Stimulated activated CD8-positive, alpha-beta memory T cell treated with anti-CD3 and anti-CD28 coated beads, Interleukin-4, amount 100 ng/mL, for 4 hours (primary cell): Measurements from ENCODE around the gene GNAS-AS1.
A peak's percentile ranks its signal among the peaks of the same experiment; 100 is the strongest.

Source experiments
- DNase-seq, 2 donors: peaks; one replicate each; pipeline ENCODE4 v3.0.0-alpha.2; 2020; ENCODE audit warnings: low read depth in 2 of 2, low spot score in 1 of 2

GNAS-AS1 gene

DNA sequence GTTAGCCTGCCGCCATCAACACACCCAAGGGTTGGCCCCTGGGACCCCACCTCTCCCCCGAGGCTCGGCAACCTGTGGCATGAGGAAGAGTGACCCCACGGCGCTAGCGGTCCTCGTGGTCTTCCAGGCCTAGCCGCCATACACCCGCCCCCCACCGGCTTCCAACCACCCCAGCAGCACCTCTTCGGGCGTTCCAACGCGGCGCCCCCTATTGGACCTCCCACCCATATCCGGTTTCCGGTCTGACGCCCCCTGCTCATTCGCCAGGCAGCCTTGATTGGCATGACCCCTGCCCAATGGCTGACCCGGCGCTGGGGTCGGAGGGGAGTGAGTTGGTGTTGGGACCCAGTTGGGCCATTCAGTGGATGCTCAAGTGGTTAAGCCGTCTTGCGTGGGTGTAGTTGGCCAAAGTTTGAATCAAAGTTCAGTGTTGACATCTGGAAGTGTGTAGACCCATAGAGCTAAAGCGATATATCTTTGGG lies at the start of gene GNAS-AS1:
Gene GNAS-AS1 (minus strand): TSS at position 210 of the 482 bp plus-strand sequence.
- DNase-seq = peak; percentile 56 to 57

DNA sequence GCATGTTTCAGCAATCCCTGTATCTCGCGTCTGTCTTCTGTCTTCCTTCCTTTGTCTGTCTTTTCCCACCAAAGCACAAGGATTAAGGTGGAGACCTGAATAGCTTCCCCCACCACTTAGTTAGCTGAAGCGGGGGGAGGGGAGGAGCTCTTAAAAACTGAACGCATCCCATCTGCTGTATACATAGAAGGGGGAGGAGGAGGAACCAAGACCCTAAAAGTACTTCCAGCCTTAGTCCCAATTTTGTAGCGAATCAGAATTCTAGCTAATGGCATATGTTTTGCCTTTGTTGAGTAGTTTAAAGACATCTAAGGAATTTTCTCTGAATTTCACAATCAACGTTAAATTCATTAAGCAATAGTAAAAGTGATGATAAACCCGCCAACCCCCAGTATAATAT lies 49.7 kb upstream of the GNAS-AS1 start:
- DNase-seq = no peak

DNA sequence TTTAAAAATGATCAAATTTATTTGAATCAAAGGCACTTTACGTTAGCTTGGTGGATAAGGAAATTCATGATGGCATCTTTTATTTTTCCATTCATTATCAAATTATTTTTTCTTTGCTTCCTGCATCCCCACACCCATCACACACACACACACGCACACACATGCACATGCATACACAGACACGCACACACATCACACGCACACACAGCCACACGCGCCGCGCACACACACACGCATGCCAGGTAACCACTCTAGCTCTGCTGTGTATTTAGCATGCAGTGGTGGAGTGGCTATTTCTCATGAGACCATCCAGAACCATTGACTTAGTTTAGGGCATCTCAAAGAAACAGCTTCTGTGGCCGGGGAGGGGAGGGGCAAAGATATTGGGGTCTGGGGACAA lies 48.8 kb upstream of the GNAS-AS1 start:
- no peak for DNase-seq

DNA sequence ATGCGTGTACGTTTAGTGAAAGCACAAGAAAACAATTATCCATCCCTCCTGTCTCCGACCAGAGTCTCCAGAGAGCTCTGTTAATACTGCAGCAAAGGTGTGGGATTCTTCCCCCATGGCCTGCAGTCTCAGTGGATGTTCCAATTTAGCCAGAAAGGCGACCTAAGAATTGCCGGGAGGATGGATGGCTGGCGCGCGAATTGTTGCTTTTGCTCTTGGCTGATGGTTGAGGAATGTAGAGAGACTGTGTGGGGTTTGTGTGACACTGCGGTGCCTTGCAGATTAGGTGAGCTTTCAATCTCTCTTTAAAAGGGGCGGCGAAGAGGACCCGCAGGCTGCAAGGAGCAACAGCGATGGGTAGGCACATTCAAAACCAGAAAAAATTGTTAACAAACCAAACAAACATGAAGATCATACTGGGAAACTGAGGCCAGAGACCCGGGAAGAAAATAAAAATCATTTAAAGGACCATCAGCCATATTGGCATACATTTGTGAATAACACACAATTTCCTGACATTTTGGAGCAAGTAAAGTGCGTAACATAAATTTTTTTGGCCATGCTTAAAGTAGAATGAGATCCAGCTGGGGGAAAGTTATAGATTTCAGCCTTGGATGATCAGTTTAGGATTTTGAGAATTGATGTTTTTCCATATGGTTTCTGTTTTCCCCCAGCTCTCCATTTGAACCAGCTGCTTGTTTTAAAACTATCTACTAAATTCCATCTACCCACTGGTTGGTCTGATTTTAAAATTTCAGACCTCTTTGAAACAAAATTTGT lies 48.1 kb upstream of the GNAS-AS1 start:
- DNase-seq = no peak

DNA sequence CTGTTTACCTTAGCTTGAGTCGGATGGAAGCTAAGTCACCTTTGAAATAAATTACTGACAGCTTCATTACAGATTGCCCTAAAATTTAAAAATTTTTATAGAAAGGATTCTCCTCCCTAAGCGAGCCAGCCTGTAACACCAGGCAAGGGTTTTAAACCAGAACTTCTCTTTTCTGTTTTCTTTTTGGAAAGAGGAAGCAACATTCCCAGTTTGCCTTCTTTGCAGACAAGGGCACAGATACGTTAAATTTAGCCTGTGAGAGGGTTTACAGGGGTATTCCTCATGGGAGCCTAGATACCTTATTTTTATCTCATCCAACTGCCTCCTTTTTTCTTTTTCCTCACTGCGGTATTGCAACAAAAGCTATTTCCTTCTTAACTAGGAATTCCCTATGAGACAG lies 46.8 kb upstream of the GNAS-AS1 start:
- no peak for DNase-seq

DNA sequence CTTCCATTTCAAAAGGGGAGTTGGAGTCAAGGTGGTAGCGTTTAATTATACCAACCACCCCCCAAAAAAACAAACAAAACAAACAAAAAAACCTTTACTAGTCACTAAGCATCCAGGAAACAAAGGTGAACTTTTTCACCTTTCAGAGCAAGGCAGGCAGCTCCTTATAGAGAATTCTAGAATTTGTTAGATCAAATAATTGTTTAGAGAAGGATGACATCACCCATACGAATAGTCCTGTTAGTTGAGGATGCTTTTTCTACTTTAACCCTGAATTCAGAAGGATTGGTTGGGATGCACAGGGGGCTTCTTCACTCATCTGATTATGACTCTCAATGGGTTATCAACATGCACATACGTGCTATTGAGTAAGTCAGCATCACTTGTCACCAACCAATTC lies 46.1 kb upstream of the GNAS-AS1 start:
- DNase-seq = no peak

DNA sequence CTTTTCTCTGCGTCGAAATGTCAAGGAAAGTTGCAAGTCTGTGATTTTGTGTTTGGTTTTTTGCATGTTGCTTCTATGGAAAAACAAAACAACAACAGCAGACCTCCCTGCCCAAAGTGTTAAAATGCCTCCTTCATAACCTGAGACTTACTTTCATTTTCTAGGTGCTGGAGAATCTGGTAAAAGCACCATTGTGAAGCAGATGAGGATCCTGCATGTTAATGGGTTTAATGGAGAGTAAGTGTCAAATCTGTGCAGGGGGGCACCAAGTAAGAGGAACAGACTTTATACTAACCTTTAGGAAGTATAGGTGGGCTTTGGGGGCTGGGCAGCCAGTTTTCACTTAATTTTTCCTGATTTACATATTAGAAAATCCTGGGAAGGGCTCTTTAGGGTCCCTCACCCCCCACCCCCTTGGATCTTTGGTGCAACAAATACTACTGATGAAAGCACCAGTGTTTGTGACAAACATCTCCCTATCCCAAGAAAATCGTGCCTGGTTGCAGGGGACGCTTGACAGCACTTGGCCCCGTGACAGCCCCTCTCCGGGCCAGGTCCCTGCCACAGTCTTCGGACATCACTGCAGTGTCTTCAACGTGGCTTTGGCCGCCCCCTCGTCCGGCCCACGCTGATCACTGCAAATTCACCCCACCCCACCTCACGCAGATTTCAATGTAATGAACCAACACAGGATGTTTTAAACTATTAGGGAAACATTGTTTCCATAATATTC lies 44.9 kb upstream of the GNAS-AS1 start:
- DNase-seq = no peak

DNA sequence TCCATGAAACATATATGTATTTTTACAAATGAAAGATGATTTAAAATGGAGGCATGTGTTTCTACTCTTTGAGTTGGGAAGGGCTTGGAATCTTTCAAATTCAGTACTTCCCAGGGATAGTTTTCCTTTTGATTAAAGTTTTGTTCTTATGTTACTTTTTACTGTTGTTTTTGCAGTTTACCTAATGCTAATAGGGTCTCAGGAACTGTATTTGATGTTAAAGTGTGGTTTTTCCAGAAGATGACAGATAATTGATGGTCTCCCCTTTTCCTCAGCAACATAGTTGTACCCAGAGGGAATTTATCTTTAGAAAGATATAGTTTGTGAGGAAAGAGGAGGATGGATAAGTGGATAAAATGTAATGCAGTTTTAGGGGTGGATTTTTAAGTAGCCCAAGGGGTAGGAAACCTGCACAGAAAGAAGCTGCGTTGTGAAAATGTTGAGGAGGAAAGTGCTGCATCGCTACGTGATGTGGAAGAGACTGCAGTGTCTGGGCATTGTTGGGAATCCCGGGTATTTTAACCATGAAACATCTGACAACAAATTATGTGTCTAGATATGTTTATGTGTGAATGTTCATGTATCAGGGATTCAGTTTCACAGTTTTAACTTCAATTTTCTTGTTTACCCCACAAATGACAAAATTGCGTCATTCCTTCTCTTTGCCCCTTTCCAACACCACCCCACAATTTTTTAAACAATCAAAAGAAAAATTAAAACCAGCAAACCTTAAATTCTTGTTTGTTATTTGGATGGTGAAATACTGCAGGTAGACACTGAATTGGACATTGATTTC lies 44.1 kb upstream of the GNAS-AS1 start:
- DNase-seq = no peak

DNA sequence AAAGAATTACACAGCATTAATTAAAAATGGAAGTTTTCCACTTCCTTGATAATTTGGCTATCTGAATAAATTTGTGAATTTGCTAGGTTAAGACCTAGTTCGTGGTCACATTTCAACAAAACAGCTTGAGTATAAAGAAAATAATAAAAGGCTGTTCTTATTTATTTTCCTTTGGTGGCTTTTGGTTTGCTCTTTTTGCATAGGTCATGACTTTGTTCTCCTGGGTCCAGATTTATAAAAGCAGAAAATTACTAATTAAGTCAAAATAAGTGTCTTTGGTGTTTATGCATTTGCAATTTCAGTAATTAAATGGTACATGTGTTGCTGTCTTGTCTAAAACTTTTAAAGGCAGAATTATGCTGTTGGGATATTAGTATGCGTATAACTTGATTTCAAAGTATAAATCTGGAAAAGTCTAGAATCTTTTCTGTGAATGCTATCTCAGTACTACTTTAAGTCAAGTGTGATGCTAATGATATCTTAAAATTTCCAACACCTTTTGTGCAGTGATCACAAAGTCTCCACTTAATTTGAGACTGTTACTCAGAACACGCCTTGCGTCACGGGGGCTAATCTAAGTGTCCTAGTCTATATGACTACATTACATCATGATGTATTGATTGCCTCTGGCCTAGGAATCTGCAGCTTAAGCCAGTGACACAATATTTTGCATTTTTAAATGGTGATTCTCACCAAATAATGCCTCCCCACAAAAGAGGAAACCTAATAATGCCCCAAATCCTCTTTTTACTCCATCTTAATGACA lies 42.8 kb upstream of the GNAS-AS1 start:
- DNase-seq = no peak

DNA sequence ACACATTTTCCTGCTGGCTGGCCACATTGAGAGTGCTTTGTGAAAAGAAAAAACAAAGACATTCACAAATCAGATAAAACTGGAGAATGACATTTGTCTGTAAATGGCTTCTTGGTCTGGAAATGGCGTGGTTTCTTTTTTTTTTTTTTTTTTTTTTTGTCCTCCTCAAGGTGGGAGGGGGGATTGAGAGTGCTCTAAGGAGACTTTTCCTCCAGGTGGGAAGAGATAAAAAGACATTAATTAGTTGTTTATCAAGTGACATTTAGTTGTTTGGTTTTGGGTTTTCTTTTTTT lies 42.2 kb upstream of the GNAS-AS1 start:
- no peak for DNase-seq

DNA sequence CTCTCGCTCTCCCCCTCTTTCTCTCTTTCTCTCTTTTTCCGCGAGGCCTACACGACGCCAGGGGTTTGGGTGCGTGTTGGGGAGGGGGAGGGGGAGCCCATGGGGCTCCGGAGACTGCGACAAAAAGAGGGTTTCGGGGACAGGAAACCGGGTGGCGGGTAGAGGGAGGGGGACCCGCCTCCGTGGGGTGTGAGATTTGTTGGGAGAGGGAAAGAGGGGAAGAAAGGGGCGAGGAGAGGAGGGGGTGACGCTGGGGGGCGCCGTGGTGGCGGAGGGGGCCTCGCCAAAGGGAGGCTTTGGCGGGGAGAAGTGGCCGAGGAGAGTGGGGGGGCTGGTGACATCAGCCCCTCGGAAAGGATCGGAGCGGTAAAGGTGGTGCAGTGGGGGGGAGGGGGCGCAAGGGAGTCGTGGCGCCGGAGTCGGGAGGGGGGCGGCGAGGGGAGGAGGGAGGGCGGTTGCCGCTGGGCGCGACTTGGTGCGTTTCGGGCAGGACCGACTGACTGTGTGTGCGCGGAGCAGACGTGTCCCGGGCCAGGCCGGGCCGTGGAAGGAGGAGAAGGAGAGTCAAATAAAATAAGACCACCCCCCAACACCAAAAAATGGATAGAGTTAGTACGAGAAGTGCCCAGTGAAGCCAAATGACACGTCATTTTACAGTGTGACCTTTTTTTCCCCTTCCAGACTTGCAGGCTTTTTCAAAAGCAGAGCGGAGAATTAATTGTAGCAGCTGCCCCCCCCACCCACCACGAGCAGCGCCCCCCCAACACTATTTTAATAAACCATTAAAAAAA lies 41.6 kb upstream of the GNAS-AS1 start:
- DNase-seq = peak; percentile 43 to 63

DNA sequence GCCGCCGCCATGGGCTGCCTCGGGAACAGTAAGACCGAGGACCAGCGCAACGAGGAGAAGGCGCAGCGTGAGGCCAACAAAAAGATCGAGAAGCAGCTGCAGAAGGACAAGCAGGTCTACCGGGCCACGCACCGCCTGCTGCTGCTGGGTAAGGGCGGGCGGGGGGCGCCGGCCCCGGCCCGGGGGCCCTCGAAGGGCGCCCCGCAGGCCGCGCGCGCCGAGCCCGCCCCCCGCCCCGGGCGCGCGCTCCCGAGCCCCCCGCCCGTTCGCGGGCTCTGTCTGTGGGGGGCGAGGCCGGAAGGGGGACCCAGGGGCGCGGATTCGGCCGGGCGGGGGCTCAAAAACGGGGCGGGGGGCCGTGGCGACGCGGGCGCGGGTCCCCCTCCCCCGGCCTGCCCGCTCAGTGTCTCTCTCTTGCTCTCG lies 41.0 kb upstream of the GNAS-AS1 start:
- no peak for DNase-seq

DNA sequence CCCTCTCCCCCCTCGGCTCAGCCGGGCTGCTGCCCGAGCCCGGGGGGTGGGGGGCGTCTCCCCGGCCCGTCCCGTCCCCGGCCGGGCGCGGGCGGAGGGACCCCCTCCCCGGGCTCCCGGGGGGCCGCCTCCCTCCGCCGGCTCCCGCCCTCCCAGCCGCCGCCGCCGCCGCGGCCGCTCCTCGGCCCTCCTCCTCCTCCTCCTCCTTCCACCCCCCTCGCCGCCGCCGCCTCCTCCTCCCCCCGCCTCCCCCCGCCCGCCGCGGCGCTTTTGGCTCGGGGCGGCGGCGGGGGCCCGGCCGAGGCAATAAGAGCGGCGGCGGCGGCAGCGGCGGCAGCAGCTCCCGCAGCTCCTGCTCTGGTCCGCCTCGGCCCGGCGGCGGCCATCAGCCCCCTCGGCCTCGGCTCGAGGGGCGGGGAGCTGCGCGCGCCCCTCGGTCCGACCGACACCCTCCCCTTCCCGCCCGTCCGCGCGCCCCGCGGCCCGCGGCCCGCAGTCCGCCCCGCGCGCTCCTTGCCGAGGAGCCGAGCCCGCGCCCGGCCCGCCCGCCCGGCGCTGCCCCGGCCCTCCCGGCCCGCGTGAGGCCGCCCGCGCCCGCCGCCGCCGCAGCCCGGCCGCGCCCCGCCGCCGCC lies 40.5 kb upstream of the GNAS-AS1 start:
- DNase-seq = peak; percentile 39 to 66

DNA sequence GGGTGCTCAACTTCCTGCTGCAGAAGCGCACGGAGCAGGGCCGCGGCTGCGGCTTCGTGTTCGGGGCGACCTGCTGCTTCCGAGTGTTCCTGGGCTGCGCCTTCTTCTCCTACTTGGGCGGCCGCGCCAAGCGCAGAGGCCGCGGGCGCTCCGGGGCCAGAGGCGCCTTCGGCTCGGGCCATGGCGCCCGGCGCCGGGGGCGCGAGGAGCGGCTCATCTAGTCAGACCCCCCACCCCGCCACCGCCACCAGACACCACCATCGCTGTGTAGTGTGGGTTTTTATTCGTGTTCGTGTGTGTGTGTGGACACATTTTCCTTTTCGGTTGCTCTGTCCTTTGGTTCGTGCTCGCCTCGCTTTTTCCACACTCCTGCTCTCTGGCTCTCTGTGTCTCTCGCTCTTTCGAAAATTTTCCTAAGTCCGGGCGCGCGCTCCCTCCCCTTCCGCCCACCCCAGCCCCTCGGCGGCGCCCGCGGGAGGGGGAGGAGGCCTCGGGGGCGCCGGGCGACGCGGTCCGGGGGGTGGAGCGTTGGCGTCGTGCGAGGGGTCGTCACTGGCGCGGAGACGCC lies 39.9 kb upstream of the GNAS-AS1 start:
- DNase-seq = peak; percentile 46 to 65

DNA sequence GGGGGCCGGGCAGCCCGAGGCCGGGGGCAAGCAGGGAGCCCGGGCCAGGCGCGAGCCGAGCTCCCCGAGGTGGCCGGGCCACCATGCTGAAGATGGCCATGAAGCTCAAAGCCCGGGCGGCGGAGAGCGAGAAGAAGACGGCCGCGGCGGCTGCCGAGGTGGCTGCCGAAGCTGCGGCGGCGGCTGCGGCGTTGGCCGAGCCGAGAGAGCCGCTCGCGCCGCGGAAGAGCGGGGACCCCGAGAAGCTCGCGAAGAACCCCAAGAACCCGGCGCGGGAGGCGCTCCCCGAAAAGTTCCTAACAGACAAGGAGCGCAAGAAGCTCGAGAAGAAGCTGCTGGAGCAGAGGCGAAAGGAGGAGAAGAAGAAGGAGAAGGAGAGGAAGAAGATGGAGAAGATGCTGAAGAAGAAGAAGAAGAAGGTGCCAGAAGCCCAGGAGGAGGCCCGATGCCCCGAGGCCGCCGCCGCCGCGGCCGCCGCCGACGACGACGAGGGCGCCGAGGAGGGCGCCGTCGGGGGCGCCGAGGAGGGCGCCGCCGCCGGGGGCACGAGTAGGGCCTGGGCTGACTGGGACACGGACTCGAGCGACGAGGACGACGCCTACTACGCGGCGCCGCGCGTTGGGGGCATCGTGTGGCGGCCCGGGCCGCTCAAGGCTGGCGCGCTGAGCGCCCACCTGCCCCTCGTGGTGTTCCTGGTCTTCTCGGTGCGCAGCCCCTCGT lies 39.3 kb upstream of the GNAS-AS1 start:
- DNase-seq = no peak

DNA sequence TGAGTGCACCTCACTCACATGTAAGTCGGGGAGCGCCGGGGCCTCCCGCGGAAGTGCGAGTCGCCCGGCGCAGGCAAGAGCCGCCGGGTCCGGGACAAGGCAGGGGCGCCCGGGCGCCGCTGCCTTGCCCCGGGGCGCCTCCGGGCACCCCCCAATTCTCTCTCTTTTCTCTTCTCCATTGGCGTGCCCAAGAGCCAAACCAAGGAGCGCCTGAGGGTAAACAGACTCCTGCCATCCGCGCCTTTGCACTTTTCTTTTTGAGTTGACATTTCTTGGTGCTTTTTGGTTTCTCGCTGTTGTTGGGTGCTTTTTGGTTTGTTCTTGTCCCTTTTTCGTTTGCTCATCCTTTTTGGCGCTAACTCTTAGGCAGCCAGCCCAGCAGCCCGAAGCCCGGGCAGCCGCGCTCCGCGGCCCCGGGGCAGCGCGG lies 38.6 kb upstream of the GNAS-AS1 start:
- no peak for DNase-seq

DNA sequence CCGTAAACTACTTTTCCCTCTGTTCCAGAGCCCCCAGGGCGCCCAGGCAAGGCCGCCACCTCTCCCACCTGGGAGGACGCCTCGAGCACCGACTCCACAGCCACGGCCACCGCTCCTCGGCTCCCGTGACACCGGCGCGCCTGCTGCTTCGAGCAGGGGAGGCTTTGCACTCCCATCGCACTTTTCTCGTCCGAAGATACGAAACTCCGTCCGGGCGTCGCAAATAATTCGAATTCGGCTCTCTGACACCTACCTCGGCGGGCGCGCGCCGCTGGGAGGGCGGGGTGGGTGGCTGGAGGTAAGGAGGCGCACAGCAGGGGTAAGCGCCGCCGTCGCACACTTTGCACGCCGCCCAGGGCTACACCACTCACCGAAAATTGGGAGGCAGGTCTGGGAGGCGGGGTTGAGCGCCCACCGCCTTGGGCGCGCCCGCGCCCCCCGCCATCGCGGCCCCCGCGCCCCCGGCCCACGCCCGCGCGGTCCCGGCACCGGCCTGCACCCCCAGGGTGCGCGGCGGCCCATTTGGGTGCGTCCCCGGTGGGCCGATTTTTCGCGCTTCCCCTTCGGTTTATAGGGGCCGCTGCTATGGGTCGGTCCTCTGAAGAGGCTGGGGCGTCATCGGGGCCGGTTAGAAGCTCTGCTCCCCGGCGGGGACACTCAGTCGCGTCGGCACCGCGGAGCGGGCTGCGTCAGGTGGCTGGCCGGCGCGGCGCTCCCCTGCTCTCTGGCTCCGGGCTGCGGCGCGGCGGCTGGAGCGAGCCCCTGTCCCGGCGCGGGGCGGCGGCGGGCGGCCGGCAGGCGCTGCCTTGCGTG lies 38.0 kb upstream of the GNAS-AS1 start:
- peak; percentile 49 to 73 for DNase-seq

DNA sequence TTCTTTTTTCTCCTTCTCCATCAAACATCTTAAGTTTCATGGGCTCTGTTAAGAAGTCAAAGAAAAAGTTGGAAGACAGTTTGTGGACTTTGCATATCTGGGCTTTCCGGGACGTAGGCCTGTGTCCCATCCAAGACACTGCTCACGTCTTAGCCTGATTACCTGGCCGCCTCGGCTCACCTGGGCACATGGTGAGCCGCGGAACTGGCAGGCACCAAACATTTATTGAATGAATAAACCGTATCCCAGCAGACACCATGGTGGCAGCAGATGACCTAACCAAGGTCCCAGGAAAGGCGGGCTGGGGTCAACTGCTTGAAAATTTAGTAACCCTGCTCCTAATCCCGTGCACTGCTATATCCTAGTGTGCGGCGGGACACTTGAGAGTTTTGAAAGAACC lies 37.4 kb upstream of the GNAS-AS1 start:
- no peak for DNase-seq
